ENCODE data around the gene ELFN1.

DNA sequence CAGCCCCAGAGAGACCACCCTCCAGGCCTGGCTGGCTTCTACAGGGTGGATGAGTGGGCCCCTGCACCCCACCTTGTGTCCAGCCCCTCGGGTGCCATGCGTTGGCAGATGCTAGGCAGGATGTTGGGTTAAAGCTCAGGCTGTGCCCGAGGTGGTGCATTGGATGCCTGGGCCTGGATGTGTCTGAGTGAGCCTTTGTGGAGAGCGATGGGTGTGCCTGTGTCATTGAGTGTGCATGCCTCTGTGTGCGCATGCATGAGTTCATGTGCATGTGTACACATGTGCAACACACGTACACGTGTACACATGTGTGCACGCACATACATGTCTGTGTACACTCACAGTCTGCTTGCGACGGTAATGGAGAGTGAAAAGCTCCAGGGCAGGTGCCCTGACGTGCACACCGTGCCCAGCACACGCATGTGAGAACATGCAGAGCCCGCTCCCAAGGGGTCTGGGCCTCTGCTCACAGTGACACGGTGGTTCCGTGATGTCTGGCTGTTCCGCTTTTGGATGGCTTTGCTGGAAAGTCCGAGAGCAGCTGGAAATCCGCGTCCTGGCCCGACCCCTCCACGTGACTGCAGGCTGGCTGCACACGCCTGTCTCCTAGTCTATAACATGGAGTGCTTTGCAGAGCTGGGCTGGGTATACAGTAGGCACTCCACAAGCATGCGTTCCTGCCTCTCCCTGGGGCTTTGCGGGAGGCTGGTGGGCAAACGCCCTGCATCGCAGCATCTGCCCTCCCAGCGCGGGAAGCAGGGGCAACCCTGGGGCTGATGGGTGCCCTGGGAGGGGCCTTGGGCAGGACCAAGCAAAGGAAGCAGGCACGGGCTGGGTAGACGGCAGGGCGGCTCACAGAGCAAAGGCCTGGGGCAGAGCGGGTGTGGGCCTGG, 36.9 kb downstream of the ELFN1 start:
- TF ChIP-seq FOXM1 (IDR thresholded peaks at IDR 0.05; ENCODE audit: borderline replicate concordance) (no peak), ARNT (IDR thresholded peaks at IDR 0.05) (no peak), FOXK2 (IDR thresholded peaks at IDR 0.05) (no peak), ZNF384 (IDR thresholded peaks at IDR 0.05) (no peak), ELF4 (IDR thresholded peaks at IDR 0.05) (no peak), BHLHE40 (IDR thresholded peaks at IDR 0.05; ENCODE audit: borderline replicate concordance) (no peak), L3MBTL2 (conservative IDR thresholded peaks at IDR 0.05) (no peak)
